NT2/D1 (cell line): Measurements from ENCODE around the gene RNF152.

Experiments used
- YY1 ChIP-seq: IDR thresholded peaks from 2 replicates; pipeline ENCODE4 v1.6.1; 2011; ENCODE audit not compliant: insufficient read length, insufficient read depth
- ZNF274 ChIP-seq: IDR thresholded peaks from 2 replicates; pipeline ENCODE4 v1.6.1; 2011; ENCODE audit warnings: mild to moderate bottlenecking, low read depth, low read length

- no peak for TF ChIP-seq YY1
- no peak for TF ChIP-seq ZNF274
These were observed 89.4 kb downstream of the RNF152 start for GRCh38 chr18:61803393-61803792.
